Fibroblast of skin of right quadriceps (primary cell): ENCODE data around the gene GRM4.

Source experiments
- DNase-seq: peaks from one replicate; pipeline ENCODE4 v3.0.0-alpha.2; 2013

The GRM4 gene

GRCh38 chr6:34106421-34106820 is 39.5 kb downstream of the GRM4 start:
- no peak for DNase-seq

GRCh38 chr6:34104628-34105027 is 41.3 kb downstream of the GRM4 start:
- no peak for DNase-seq

GRCh38 chr6:34104186-34104585 is 41.7 kb downstream of the GRM4 start:
- DNase-seq, result no peak

- DNase-seq, result no peak
Measured at GRCh38 chr6:34103321-34103720, 42.6 kb downstream of the GRM4 start.

- no peak for DNase-seq
Measured at GRCh38 chr6:34102696-34103095, 43.2 kb downstream of the GRM4 start.

- no peak for DNase-seq
Measured at GRCh38 chr6:34102099-34102656, 43.7 kb downstream of the GRM4 start.

GRCh38 chr6:34100788-34101187 is 45.1 kb downstream of the GRM4 start:
- no peak for DNase-seq

GRCh38 chr6:34099878-34100277 is 46.0 kb downstream of the GRM4 start:
- DNase-seq, result no peak

GRCh38 chr6:34098045-34098936 is 47.6 kb downstream of the GRM4 start:
- DNase-seq, result no peak

- no peak for DNase-seq
Measured at GRCh38 chr6:34096814-34097213, 49.1 kb downstream of the GRM4 start.

- DNase-seq, result no peak
Measured at GRCh38 chr6:34096193-34096592, 49.7 kb downstream of the GRM4 start.

- no peak for DNase-seq
Measured at GRCh38 chr6:34095741-34096140, 50.1 kb downstream of the GRM4 start.

GRCh38 chr6:34095136-34095505 is 50.8 kb downstream of the GRM4 start:
- no peak for DNase-seq

GRCh38 chr6:34094474-34095135 is 51.3 kb downstream of the GRM4 start:
- no peak for DNase-seq

GRCh38 chr6:34093854-34094430 is 51.9 kb downstream of the GRM4 start:
- no peak for DNase-seq

GRCh38 chr6:34093206-34093605 is 52.7 kb downstream of the GRM4 start:
- DNase-seq, result no peak

GRCh38 chr6:34092631-34093030 is 53.3 kb downstream of the GRM4 start:
- DNase-seq, result no peak

- DNase-seq, result no peak
Measured at GRCh38 chr6:34090935-34091334, 55.0 kb downstream of the GRM4 start.

- DNase-seq, result no peak
Measured at GRCh38 chr6:34090529-34090928, 55.4 kb downstream of the GRM4 start.

GRCh38 chr6:34086558-34086957 is 59.3 kb downstream of the GRM4 start:
- no peak for DNase-seq

- no peak for DNase-seq
Measured at GRCh38 chr6:34085453-34086170, 60.3 kb downstream of the GRM4 start.

- no peak for DNase-seq
Measured at GRCh38 chr6:34084591-34085290, 61.1 kb downstream of the GRM4 start.
